GM18861 (cell line): ENCODE measurements around the gene ITPR1.

ENCODE experiments used
- ATAC-seq: cut with Tn5 transposase; IDR thresholded peaks from one replicate; pipeline ENCODE4 v1.9.1; 2021; ENCODE audit not compliant: unreplicated experiment

ITPR1 gene

DNA sequence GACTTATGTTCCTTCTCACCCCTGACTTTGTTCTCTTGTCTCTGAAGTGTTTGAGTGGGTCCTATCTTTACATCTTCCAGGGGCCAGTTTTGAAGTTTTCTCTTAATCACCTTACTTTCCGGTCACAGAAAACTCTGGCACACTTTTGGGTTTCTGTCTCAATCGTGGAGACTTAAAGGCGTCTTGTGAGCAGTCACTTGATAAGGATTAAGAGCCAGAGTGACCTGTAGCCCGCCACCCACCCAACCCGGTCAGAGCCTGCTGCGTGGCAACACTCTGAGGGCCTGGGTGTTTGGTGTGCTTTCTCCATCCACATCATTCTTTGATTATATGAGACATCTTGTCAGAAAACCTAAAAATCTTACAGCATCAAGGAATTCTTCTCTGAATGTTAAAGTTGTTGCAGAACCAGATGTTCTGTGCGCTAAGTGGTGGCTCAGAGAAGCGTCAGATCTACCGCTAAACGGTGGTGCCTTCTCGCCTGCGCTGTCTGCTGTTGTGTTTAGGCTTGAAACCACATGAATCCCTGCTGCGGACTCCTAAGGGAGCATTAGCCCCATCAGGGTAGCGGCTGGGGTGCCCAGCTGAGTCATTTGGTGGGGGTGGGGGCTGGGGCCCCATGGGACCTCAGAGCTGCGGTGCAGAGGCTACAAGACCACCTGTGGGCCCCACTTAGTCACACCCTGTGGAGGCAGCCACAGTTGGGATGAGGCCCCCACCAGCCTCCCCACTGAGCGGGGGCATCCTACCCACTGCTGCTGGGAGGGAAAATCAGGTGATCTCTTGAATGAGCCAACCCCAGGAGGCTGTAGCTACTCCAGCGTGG, 327.4 kb downstream of the ITPR1 start:
- ATAC-seq, result no peak

DNA sequence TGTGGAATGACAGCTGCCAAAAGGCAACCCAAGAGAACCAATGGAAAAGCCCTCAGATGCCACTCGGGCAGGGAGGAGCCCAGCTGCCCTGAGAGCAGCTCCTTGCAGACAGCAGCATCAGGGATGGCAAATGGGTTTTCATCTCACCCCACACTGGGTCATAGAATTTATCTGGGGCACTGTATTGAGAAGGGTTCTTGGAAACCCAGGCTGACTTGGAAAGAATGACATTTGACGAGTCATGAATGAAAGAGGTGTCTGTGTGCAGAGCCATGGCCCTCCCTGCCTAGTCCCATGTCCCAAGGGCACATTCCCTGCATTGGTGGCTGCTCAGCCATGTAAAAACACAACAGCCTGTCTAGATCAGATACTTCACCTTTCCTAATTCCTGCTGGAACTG, 328.2 kb downstream of the ITPR1 start:
- no peak for ATAC-seq

DNA sequence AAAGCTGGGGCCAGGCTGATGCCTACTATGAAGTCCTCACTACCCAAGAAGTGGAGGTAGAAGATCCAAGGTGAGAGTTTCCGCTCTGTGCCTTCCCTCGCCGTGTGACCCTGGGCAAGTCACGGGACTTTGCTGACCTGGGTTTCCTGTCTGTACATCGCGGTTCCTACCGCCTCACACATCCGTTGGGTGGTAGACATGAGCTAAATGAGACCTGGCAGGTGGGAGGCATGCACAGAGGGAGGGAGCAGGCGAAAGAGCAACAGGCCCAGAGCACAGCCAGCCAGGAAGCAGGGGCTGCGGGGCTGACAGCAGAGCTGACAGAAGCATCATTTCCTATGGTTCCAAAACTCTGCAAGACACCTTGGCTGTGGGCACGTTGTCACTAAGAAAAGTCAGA, 328.8 kb downstream of the ITPR1 start:
- no peak for ATAC-seq

DNA sequence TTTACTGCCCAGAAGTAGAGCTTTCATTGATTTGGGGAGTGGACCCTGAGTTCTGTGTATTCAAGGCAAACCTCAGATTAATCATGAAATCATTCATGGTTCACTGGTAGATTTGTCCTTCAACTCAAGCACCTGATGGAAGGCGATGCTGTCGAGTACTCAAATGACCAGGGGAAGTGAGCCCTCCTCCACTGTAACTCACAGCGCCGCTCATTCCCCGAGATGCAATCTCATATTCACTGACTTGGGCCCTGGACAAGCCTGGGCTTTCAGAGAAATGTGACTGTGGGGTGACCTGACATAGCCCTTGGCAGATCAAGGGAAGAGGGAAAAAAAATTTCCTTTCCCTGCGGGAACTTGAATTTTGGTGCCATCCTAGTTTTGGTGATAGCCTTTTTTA, 329.4 kb downstream of the ITPR1 start:
- no peak for ATAC-seq

DNA sequence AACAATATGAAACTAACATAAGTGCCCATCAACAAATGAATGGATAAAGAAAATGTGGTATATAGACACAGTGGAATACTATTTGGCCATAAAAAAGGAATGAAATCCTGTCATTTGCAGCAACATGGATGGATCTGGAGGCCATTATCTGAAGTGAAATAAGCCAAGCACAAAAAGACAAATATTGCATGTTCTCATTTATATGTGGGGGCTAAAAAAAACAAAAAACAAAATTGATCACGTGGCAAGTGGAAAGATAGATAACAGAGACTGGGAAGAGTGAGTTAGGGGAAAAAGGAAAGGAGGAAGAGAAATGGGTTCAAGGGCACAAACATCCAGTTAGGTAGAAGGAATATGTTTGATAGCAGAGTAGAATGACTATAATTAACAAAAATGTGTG, 330.2 kb downstream of the ITPR1 start:
- no peak for ATAC-seq

DNA sequence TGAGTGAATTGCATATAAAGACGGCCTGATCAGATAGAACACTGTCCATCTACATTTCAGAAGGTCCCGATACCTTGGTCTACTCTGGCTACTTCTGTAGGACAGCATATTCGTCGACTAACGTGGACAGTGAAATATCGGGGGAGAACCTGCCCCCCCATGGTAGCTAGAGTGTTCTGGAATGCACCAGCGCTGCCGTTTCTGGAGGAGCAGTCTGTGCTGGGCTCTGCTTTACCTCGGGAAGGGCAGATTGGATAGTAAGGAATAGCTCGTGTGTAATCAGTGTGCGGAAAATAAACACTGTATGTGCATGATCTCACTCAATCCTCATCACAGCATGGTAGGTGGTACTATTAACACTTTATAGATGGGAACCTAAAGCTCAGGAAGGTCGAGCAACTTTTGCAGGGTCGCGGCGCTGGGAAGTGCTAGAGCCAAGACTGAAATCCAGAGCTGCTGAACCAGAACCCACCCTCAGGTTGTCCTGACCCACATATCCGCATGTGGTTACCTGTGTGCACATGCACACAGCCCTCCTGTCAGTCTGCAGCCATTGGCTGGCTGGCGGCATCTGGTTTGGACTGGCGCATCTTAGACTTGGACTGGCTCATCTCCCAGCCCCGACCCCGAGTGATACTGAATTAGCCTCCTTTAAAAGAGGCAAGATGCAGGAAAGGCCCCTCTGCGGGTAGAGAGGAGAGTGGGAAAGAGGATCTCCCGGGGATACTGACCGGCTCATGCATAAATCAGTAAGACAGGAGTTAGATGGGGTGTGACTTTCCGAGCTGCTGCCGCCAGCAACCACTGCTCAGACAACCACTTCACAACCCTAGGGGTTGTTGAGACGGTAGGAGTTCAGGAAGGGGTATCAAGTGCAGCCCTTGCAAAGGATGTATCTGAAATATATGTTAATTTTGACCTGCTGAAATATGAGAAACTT, 331.1 kb downstream of the ITPR1 start:
- no peak for ATAC-seq

DNA sequence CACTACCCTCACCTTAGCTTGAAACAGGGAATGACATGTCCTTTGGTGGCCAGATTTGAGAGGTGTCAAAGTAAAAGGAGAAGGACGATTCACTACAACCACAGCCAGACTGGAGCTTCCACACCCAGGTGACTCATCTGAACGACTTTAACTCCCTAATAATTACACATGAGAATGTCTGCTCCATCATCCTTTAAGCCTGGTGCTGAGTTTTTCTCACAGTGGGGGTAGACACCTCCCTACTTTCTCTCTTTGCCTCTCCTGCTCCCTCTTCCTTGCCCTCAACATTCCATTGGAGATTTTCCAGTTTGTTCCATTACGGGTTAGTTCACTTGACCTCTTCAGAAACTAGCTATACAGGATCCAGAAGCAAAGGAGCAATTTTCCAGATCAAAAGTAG, 331.8 kb downstream of the ITPR1 start:
- ATAC-seq, result no peak

DNA sequence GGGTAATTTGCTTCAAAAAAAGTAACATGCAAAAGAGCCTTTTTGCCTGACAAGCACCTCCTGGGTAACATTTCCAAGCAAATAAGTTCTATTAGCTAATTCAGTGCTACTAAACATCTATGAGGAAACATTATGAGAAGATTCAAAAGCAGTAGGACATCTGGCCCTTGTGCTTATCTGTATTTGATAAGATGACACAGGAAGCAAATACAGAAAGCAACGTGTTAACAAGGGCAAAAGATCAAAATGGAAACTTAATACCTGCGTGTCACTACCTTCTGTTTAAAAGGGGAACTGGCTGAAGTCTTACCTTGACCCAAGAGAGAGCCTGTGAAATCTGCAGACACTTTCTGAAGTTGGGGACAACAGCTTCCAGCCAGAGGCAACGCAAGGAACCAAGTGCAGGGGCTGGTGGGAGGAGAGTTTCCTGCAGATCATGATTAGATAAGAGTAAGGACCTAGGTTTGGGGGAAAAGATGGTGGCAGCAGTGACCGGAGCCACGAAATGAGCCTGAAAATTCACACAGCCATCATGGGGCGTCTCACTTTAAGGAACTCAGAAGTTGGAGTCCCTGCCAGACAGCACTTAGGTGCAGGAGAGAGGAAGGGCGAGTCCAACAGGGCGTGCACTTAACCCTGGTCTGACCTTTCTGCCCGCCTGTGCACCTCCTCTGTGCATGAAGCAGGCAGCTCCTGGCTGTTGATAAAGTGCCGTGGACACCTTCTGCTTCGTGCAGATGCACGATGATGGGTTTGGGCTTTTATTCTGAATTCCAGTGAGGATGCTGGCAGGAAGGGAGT, 332.5 kb downstream of the ITPR1 start:
- no peak for ATAC-seq

DNA sequence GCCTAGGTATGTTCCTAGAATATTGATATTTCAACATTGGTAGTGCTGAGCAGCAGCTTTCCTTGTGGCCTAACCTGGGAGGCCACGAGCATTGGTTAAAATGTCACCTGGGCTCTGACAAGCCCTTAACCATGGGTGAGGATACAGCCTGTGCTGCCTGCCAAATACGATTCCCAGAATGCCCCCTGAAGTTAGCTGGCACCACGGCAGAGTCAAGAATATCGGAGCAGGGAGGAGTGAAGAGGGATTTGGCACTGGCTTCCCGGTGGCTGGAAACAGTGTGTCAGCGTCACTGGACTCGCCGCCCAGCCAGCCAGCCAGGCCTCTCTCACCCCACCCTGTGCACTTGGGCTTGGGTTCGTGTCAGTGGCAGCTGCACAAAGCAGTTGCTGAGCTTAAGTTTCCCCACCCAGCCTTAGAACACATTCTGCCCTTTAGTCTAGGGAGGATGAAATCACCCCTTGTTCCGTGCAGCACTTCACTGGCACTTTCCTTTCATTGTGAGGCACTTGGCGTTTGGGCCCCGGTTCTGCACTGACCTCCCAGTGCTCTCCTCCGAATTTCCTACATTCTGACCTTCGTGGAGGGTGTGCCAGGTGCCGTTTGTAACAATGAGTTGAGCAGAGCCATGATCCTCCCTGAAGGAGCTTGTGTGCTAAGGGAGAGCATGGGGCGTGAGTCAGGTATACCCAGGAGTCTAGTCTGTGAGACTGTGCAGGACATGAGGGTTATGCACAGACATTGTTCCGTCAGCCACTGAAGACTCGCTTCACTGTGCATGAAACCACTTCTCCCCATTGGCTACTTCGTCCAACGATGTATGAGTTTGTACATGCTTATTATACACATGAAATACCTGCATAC, 333.3 kb downstream of the ITPR1 start:
- ATAC-seq, result no peak

DNA sequence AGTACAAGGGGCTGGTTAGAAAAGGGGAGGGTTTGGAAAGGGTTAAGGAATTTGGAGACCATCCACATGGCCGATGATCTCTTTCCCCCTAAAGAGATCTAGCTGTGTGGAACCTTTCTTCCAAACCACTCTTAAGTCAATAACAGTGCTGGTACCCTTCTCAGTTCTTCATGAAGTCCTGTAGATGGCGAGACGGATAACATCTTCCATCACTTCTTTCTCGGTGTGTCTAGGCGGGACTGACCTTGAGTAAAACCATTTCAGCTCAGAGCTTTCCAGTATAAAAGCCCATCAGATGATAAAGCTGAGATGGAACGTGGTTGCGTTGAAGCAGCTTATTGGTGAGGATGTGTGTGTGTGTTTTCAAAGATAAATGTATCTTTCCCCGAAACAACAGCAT, 334.6 kb downstream of the ITPR1 start:
- no peak for ATAC-seq

DNA sequence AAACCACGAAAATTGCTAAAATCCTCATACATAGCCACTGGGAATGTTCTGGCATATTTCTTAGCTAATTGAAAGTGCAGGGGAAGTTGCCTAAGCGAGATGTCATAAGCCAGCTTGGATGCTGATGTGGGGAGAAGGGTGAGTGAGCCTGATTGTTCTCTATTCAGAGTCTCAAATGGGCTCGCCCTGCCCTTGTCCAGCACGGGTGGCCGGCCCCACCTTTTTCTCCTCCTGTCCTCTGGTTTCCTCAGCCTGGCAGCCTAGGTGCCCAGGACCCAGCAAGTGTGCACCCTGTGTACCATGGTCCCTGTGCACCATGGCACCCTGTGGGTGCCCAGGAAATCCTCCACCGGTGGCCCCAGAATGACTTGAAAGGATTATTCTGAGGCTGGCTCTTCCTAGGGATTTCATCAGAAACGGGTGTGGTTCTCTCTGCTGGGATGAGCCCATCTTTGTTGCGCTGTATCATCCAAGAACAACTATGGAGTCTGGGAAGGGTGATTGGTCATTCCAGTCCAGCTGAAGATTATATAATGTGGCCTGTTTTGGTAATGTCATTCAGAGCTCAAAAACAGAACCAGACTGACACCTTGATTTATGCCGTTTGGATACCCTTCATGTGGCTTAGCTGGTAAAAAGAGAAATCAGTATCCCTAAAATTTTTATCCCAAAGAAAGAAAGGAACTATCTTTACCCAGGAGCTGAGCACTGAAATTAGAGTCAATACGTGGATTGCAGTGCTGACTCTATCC, 335.3 kb downstream of the ITPR1 start:
- no peak for ATAC-seq

DNA sequence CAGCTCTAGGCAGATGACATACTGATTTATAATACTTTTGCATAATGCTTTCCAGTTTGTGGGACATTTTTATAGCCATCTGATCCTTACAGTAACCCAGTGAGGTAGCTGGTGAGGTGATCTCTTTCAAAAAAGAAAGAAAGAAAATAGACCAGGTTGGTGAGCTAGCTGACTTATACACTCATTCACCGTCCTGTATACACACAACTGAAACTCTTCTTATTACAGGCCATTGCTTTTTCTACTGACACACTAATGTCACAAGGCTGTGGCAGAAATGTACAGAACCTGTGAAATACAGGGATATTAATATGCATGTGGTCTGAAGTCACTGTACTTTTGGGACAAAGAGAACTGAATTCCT, 335.9 kb downstream of the ITPR1 start:
- no peak for ATAC-seq

DNA sequence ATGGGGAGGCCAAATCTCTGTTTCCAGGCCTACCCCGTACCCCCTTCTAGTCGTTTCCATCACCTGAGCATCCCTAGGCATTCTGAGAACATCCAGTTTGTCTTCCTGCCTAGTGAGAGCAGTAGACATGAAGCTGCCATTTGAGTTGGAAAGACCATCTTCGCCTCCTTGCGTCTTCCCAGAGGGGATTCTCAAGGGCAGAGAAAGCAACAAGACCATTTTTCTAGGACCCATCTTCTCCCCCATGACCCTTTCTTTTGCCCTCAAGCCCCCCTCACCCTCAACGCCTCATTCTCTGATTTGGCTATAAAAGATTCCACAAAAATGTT, 337.4 kb downstream of the ITPR1 start:
- no peak for ATAC-seq

DNA sequence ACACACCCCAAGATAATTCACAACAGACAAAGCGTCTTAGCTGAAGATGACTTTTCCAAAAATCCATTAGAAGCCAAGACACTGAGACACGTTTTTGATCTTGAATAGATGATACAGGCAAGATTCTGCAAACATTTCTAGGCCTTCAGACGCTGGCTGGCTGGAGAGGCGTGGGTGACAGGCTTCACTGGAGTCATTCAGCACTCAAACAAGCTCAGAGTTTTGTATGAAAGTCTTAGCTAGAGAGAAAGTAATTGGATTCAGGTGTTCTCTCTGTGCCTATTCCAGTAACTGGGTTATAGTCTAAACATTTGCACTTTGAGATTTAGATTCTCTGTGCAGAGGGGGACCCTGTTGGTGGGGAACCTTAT, 338.4 kb downstream of the ITPR1 start:
- ATAC-seq, result no peak

DNA sequence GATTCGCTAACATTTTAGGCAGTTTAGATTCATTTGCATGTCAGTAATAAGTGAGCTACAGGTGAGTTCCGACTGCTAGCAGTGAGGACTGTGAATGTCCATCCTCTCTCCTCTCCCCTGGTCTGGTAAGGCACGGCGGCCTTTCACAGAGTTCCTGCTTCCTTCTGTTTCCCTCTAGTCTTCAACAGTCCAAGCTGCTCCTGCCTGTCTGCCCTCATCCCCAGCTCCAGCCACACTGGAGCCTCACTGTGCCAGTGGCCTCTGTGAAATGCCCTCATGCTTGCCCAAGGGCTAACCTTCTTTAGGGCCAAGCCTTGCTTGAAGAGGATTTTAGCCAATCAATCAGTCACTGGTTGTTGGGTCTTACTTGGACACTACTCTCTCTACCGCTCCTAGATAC, 340.3 kb downstream of the ITPR1 start:
- no peak for ATAC-seq

DNA sequence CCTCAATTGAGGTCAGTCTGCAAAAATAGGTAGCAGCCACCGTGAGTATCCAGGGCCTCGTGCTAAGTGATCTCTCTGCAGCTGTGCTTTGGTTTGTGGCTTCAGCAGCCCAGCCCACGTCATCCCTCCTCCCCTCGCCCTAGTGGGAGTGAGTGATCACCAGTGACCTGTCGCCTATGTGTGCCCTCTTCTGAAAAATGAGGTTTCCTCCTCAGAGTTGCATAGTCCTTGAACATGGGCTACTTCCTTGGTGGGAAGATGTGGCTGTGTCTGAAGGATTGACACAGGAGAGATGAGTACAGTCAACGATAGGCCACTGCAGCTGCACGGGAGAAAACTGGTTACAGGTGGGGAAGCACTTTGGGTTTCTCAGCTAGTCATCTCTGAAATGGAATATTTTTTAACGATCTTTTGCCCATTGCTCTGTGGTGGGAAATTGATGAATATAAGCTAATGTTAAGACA, 341.3 kb downstream of the ITPR1 start:
- peak; percentile 37 for ATAC-seq

DNA sequence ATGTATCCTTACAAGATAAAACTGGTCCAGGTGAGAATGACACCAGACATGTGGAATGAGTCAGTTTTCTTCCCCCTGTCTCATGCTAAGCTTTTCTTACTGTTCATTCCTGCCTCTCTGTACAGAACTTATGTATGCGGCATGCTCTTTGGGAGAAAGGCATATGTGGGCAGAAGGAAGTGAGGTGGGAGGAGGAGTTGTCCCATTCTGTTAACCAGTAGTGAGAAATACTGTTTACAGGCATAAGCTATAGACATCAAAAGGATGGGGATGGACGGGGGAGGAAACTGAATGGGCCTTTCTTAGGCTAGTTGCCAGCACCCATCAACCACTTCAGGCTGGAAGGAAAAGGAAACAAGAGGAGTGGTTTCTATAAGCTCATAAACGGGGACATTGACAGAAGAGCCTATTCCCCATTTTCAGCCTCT, 342.5 kb downstream of the ITPR1 start:
- no peak for ATAC-seq

DNA sequence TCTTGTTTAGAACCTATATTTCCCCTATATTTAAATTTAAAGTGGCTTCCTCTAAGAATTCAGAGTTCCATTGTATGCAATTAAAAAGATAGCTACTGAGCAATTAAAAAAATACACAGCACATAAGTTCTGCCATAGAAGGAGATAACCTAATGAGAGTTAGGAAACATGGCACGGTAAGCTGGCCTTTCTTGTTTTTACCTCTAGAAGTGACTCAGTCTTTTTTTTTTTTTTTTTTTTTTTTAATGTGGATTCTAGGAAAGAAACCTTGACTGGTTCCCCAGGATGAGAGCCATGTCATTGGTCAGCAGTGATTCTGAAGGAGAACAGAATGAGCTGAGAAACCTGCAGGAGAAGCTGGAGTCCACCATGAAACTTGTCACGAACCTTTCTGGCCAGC, 343.4 kb downstream of the ITPR1 start:
- no peak for ATAC-seq

DNA sequence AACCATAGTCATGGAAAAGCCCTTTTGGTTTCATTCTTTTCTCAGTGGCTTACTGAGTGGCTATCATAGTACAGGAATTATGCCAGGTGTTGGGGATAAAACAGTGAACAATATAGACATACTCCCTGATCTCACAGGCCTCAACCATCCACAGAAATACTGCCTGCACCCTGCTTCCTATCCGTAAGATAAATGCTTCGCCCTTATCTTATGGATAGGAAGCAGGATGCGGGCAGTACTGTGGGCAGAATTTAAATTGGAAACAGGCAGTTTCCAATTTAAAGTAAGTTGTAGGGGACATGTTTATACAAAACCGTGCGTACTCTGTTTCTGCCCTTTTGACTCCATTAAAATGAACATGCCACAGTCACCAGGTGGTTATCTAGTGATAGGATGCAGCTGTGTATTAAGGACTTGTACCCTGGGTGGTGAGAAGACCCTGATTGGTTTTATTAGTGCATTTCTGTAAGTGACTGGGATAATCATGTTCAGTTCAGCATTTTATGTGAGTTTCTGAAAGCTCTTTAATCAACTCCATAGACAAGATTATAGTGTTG, 344.3 kb downstream of the ITPR1 start:
- ATAC-seq, result no peak
